Stimulated activated naive CD4-positive, alpha-beta T cell treated with Interleukin-2 at 50 U/mL for 16 hours (primary cell): Measurements from ENCODE around the gene GABBR2.

Source experiments
- DNase-seq: peaks from one replicate; lab custom pipeline; 2025; lab: John Stamatoyannopoulos, UW

The GABBR2 gene

DNA sequence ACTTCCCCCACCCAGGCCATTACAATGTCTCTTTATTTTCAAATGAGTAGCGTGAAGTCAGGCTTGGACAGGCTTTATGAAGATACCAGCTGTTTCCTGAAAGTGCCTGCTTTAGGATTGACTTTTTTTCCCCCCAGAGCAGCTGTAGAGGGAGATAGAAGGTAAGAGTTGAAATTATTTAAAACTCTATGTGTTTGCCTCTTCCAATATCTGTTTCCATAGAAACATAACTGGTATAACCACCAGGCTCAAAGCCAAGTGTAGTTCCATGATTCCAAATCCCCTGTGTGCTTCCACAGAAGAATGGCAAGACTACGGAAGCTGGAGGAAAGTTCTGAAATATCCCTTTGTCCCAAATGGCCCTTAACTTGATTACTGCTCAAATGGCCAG is 365.9 kb downstream of the GABBR2 start:
- no peak for DNase-seq

GRCh38 chr9:98342098-98342819 is 366.5 kb downstream of the GABBR2 start:
- no peak for DNase-seq

DNA sequence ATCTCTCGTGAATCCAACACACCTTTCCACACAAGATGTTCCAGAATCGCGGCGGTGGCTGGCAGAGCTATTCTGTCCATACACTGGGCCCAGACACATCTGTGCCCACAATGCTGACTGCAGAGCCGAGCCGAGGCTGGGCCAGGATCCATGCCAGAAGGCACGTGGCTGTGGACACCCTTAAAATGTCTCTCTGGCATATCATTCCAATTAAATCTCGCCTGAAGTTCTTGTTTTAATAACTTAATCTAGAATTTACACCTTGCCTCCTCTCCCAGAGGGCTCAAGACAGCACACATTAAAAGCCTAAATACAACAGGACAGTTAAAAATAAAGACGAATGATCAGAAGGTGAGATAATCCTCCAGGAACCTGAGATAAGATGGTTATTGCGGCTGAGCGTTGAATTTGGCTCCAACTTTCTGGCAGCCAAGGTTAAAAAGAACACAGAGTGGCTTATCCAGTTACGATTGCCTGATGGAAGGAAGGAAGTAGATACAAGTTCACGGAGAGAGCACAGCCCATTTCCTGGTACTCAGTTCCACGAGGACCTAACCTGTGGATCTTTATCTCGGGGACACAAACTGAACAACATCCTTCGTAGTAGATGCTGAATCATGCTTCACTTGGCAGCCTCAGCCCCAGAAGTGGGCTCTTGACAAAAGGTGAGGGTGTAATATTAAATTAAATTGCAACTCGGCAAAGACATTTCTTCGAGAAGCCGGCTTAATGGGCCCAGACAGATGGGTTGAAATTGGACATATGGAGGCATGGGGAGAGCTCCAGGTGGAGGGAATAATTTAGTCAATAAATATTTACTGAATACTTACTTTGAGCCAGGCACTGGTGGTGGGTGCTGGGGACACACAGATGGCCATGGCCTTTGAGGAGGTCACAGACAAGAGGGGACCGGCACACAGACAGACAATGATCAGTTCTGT is 367.3 kb downstream of the GABBR2 start:
- DNase-seq, result no peak

DNA sequence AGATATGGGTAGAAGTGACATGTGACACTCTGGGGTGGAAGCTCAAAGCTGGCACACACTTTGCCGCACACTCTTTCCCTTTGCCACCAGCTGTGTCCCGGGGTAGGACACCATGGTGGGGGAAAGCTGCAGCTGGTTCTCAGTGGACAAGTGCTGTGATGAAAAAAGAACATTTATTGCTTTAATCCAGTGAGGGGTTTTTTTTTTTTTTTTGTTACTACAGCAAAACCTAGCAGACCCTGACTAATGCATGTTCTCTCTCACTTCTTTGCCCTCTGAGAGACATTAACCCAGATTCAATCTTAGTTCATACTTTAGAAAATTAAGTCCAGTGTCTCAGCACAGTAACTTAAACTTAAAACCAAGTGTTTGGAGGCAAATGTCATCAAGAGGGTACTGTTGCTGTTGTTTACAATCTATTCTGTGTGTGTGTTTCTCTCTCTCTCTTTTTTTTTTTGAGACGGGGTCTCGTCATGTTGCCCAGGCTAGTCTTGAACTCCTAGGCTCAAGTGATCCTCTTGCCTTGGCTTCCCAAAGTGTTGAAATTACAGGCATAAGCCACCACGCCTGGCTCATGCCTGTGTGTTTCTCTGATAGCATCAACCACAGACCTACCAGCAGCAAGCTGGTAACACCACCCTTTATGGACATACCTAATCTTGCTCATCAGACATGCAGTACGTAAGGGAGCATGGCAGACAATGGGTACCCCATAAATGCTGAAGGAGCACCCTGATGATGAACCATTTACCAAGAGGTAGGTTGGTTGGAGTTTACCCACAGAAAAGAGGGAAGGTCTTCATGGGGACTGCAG is 368.5 kb downstream of the GABBR2 start:
- no peak for DNase-seq

GRCh38 chr9:98335661-98336060 is 373.1 kb downstream of the GABBR2 start:
- no peak for DNase-seq

DNA sequence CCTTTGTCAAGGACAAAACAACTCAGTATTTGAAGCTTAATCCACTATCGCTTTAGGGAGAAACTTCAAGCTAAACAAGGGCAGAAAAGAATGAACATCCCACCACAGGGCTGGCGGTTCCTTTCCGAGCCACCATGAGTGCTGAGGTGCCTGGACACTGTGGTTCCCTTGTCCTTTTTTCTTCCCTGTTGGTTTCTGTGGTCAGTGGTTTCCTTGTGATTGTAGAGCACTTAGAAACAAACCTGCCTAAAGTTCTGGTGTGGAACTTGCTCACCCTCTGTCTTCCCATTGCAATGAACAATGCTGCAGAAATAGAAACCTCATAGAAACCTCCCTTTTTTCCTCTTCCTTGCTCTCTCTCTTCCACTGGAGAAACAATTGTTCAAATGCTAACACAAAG is 373.9 kb downstream of the GABBR2 start:
- no peak for DNase-seq

DNA sequence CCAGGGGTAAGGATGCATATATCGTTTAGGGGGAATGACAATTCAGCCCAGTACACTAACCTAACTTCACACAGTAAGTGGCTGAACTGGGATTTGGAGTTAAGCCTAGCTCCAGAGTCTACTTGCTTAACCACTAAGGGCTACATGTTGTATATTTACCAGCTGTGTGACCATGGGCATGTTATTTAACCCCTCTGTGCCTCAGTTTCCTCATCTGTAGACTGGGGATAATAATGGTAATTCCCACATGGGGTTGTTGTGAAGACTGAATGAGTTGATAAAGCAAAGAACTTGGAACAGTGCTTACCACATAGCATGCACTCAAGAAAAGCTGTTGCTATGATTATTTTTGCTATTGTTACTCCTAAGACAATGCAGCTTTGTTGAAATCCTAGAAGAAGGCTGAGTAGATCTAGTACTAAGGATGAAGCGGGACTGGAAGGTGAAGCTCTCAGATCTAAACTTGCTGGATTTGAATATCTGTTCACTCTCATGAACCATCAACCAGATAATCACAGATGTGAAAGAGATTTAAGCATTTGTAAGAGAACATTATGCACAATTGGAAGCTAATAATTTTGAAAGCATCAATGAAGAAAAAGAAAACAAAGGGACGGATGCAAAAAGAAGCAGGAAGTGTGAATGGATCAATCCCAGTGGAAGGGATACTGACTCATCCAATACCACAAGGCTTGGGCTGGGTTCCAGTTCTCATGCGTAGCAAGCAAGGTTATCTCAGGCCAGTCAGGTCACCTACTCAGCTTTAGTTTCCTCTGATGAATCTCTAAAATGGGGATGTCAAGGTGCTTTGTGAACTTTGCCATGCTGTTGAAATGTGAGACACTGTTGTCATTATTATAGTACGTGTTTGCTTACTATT is 374.8 kb downstream of the GABBR2 start:
- DNase-seq, result no peak

- DNase-seq, result no peak
Observed at GRCh38 chr9:98332405-98332831, 376.3 kb downstream of the GABBR2 start.

DNA sequence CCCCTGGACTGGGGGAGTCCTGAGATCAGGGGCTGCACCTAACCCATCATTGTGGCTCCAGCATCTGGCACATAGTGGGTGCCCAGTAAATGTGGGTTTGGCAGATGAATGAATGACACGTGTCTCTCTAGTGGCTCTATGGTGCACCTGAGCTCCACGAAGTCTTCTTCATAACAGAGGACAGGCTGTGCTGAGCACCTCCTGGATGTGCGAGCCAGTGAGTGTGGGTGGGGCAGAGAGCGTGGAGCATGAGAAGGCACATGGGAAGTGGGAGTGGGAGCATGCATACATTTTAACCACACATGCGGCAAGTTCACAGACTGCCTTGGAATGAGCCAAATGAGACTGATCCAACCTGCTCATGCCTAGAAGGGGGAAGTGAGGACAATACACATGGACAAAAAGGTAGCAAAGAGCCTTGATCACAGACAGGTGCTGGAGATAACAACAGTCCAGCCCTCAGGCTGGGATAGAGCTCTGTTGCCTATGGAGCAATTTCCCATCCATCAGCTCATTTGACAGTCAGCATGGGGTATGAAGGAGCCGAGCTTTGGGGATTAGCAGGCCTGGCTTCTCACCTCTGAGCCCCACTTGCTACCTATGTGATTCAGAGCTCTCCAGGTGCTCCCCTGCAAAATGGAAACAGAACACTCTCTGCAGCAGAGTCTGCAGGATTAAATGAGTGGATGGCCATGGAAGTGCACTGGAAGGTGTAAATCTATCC is 377.0 kb downstream of the GABBR2 start:
- DNase-seq, result no peak

GRCh38 chr9:98330831-98331230 is 377.9 kb downstream of the GABBR2 start:
- no peak for DNase-seq

- DNase-seq, result no peak
Observed at GRCh38 chr9:98329904-98330303, 378.8 kb downstream of the GABBR2 start.

- DNase-seq, result no peak
Observed at GRCh38 chr9:98329281-98329680, 379.5 kb downstream of the GABBR2 start.

- no peak for DNase-seq
Observed at GRCh38 chr9:98328770-98329169, 380.0 kb downstream of the GABBR2 start.

- DNase-seq, result no peak
Observed at GRCh38 chr9:98328141-98328540, 380.6 kb downstream of the GABBR2 start.

DNA sequence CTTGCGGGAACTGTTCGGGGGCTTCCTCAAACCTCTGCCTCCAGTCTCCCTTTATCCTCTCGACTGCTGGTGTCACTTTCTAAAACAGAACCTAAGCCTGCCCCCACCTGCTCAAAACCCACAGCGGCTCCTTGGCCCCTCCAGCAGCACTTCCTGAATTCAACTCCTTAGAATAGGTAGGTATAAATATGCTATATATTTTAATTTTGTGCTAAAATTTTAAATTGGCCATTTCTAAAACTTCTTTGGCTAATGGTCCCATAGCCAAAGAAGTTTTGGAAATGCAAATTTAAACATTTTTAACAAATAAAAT is 381.5 kb downstream of the GABBR2 start:
- no peak for DNase-seq

- DNase-seq, result no peak
Observed at GRCh38 chr9:98326459-98327248, 382.1 kb downstream of the GABBR2 start.

DNA sequence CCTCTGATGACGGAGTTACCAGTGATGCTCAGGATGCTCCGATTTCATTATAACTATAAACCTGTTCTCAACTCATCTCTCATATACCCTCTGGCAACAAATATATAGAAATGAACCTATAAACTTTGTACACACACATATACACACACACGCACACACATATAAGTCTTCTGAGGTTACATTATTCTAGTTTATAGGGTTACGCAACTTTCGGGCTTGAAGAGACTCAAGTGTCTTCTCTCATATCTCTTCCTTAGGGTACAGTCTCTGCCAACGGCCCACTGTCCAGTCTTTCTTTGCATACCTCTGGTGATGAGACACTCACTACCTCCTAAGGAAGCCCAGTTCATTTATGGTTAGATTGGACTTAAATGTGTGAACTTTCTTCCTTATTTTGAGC is 383.9 kb downstream of the GABBR2 start:
- DNase-seq, result no peak

DNA sequence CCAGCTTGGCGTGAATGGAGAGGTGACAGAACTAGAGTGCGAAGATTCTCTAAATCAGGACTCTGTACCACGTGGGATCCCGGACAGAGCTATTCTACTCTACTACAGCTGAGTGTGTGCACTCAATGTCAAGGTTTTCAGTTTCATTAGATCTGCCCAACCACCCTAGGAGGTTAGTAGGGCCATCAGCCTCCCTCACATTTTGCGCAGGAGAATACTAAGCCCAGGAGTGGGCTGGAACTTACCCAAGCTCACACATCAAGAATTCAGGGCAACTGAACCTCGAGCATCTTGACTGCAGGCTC is 385.0 kb downstream of the GABBR2 start:
- DNase-seq, result no peak

DNA sequence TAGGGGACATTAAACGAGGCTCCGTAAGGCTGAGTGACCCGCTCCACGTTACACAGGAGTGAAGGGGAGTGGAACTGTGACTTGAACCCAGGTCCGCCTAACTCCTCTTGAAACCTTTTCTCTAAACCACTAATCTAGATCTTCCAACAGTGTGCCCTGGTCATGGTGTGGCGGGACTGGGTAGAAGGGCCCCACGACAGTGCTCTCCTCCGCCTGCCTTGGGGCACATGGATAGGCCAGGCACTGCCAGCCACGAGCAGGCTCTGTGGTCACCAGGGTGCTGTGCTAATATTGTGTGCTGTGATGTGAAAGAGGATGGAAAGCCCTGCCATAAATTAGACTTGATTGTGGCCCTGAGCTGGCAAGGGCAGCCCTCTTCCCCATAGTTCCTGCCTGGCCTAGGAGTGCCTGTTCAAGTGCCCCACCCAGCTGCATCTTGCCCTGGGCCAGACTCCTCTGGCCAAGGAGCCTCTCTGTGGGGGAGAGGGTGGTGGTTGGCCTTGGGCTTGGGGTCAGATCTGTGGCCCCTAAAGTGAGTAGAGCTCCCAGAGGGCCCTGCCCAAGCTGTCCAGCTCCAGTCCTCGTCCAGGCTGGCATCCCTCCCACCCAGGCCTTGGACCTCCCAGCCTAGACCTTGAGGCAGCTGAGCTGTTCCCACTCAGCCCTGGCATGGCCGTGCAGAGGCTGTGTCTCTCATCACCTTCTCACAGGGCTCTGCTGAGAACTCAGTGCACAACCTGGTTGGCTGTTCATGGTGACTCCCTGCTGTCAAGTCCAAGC is 385.5 kb downstream of the GABBR2 start:
- no peak for DNase-seq
